Brain microvascular endothelial cell (primary cell): ENCODE data around the gene AKAP13.

Source experiments
- DNase-seq: peaks from one replicate; pipeline ENCODE4 v3.0.0-alpha.2; 2020
- H3K27ac ChIP-seq: fragments of 250-450 bp; sonication (Bioruptor Pico); 2 replicates; pipeline ENCODE4 v1.5.1; 2020; ENCODE audit warnings: mild to moderate bottlenecking, moderate library complexity
- H3K27me3 ChIP-seq: fragments of 250-450 bp; sonication (Bioruptor Pico); replicated peaks from 2 replicates; pipeline ENCODE4 v1.5.1; 2020; ENCODE audit warnings: mild to moderate bottlenecking
- H3K36me3 ChIP-seq: fragments of 250-450 bp; sonication (Bioruptor Pico); replicated peaks from 2 replicates; pipeline ENCODE4 v1.5.1; 2020; ENCODE audit warnings: mild to moderate bottlenecking
- H3K4me3 ChIP-seq: 2 replicates; pipeline ENCODE4 v1.5.1; 2011; ENCODE audit warnings: low read depth, mild to moderate bottlenecking, control low read depth, low read length, moderate library complexity
- in situ Hi-C: cut with HindIII; loops from 2 replicates; pipeline ENCODE4 v1.10.0; 2017; ENCODE audit warnings: low sequenced_read_pairs, low pct_ligation_motif_present
- TF ChIP-seq, protein P1 (sequence below): IDR thresholded peaks from 2 replicates; pipeline ENCODE4 v1.5.1; 2011; ENCODE audit warnings: low read depth, mild to moderate bottlenecking, moderate library complexity, low read length, control low read depth, inconsistent platforms; ENCODE audit errors: missing control alignments

AKAP13 gene

GRCh38 chr15:85773970-85774369 lies 393.6 kb downstream of the AKAP13 start:
- no peak for DNase-seq

GRCh38 chr15:85777250-85778106 lies 397.1 kb downstream of the AKAP13 start:
- no peaks in the 10 kb centered on the region for H3K27me3 ChIP-seq
- no peak overlapping the region for H3K27ac ChIP-seq
- in situ Hi-C loops: no loop called here
- H3K4me3 ChIP-seq: no peak overlapping the region
- H3K36me3 ChIP-seq: no peaks in the 10 kb centered on the region
- no peak for DNase-seq
- TF ChIP-seq, protein P1, sequence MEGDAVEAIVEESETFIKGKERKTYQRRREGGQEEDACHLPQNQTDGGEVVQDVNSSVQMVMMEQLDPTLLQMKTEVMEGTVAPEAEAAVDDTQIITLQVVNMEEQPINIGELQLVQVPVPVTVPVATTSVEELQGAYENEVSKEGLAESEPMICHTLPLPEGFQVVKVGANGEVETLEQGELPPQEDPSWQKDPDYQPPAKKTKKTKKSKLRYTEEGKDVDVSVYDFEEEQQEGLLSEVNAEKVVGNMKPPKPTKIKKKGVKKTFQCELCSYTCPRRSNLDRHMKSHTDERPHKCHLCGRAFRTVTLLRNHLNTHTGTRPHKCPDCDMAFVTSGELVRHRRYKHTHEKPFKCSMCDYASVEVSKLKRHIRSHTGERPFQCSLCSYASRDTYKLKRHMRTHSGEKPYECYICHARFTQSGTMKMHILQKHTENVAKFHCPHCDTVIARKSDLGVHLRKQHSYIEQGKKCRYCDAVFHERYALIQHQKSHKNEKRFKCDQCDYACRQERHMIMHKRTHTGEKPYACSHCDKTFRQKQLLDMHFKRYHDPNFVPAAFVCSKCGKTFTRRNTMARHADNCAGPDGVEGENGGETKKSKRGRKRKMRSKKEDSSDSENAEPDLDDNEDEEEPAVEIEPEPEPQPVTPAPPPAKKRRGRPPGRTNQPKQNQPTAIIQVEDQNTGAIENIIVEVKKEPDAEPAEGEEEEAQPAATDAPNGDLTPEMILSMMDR: no peak

More at GRCh38 chr15:85773970-85774369, 393.6 kb downstream of the AKAP13 start:
- no peak overlapping the region for H3K4me3 ChIP-seq
- H3K27me3 ChIP-seq: no peaks in the 10 kb centered on the region
- H3K27ac ChIP-seq: no peak overlapping the region
- TF ChIP-seq, protein P1: no peak
- in situ Hi-C loops: no loop called here
- no peaks in the 10 kb centered on the region for H3K36me3 ChIP-seq

- TF ChIP-seq, protein P1: no peak
- DNase-seq: no peak
- Histone ChIP-seq H3K27ac (no peak overlapping the region), H3K4me3 (no peak overlapping the region), H3K36me3 (no peaks in the 10 kb centered on the region), H3K27me3 (no peaks in the 10 kb centered on the region)
- in situ Hi-C loops: no loop called here
Observed at GRCh38 chr15:85778107-85778776, 397.8 kb downstream of the AKAP13 start.

- H3K36me3 ChIP-seq: no peaks in the 10 kb centered on the region
- no peak overlapping the region for H3K4me3 ChIP-seq
- TF ChIP-seq, protein P1: no peak
- no peaks in the 10 kb centered on the region for H3K27me3 ChIP-seq
- in situ Hi-C loops: no loop called here
- no peak for DNase-seq
- no peak overlapping the region for H3K27ac ChIP-seq
Observed at GRCh38 chr15:85779249-85779648, 398.8 kb downstream of the AKAP13 start.

DNA sequence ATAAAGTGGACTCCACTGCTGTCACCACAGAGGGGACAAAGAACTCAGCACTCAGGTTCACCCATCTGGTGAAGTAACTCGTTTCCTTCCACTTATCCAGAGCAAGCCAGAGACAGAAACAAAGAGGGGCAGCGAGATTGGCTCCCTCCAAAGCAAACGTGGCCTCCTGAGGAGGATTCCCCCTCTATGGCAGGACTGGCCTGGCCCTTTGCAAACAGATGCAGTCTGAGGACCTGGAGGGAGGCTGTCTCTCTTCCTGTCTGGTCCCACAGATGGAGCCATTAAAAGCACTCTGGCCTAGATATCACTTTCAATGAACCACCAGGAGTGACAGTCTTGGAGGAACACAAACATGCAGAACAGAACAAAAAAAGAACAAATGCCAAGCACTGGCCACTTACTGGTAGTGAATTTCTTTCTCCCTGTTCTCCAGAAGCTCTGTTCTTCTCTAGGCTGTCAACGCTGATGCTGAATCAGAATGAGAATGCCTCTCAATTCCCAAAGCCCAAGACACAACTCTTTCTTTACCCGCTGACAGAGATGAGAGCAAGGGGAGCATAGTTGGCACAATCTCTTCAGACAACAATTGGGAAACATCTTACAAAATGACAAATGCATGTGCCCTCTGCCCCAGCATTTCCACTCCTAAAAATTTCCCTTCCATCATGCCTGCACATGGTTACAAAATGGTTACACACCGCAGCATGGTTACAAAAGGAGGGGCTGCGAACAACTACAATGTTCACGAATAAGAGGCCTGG lies 400.0 kb downstream of the AKAP13 start:
- DNase-seq: no peak
- H3K4me3 ChIP-seq: no peak overlapping the region
- H3K27me3 ChIP-seq: no peaks in the 10 kb centered on the region
- H3K27ac ChIP-seq: no peak overlapping the region
- TF ChIP-seq, protein P1: no peak
- H3K36me3 ChIP-seq: no peaks in the 10 kb centered on the region
- in situ Hi-C loops: no loop called here
